Measurements from ENCODE around the gene FHL2.

The FHL2 gene

DNA sequence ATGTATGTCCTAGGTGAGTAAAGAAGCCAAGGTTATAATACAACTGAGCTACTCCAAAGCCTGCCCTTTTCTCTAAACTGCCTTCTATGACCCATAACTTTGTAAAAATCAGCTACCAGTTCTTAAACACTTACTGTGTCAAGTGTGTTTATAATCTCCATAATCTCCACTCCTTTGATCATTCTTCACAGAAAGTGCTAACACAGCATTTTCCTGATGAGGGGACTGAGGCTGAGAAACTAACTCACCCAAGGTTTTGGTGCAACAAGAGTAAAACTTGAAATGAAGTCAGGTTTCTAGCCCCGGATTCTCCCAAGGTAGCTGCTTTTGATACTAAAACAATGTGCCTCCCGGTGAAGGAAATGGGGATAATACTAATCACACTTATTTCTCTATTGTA is 63.4 kb downstream of the FHL2 start:
- TF ChIP-seq CTCF (conservative IDR thresholded peaks at IDR 0.05; ENCODE audit: low read depth, low read length) = no peak
- no peak overlapping the region for H3K4me3 ChIP-seq (ENCODE audit: low read length)
- no peak for DNase-seq (ENCODE audit: low read depth)

- TF ChIP-seq CTCF (conservative IDR thresholded peaks at IDR 0.05; ENCODE audit: low read depth, low read length) = no peak
- H3K4me3 ChIP-seq (ENCODE audit: low read length) = no peak overlapping the region
- no peak for DNase-seq (ENCODE audit: low read depth)
Measured at GRCh38 chr2:105334211-105334610, 64.6 kb downstream of the FHL2 start.

GRCh38 chr2:105330681-105331375 is 68.0 kb downstream of the FHL2 start:
- TF ChIP-seq CTCF (conservative IDR thresholded peaks at IDR 0.05; ENCODE audit: low read depth, low read length) = no peak
- DNase-seq (ENCODE audit: low read depth) = no peak
- no peak overlapping the region for H3K4me3 ChIP-seq (ENCODE audit: low read length)

GRCh38 chr2:105329561-105330495 is 69.0 kb downstream of the FHL2 start, which contains the start of gene TGFBRAP1:
TSS of gene TGFBRAP1 (minus strand) at chr2:105329735. CDS start at chr2:105308301, 21,434 bp downstream.
- TF ChIP-seq CTCF (conservative IDR thresholded peaks at IDR 0.05; ENCODE audit: low read depth, low read length) = no peak
- peak within 1 kb of the TSS; percentile 74 for H3K4me3 ChIP-seq (ENCODE audit: low read length)
- DNase-seq (ENCODE audit: low read depth) = no peak

- H3K4me3 ChIP-seq (ENCODE audit: low read length) = peak overlapping the region; percentile 74
- DNase-seq (ENCODE audit: low read depth) = no peak
- no peak for TF ChIP-seq CTCF (conservative IDR thresholded peaks at IDR 0.05; ENCODE audit: low read depth, low read length)
Measured at GRCh38 chr2:105329197-105329554, 69.7 kb downstream of the FHL2 start.

GRCh38 chr2:105328281-105329196 is 70.3 kb downstream of the FHL2 start:
- H3K4me3 ChIP-seq (ENCODE audit: low read length) = peak overlapping the region; percentile 74
- DNase-seq (ENCODE audit: low read depth) = no peak
- TF ChIP-seq CTCF (conservative IDR thresholded peaks at IDR 0.05; ENCODE audit: low read depth, low read length) = no peak

Data from retinal pigment epithelial cell (primary cell).